H1 (cell line): Measurements from ENCODE around the gene KIF5C. TPM values are rescaled to one million over a fixed set of nuclear protein-coding genes. Genes with fewer than 3 reads are reported as not detected.

ENCODE experiments used
- CTCF ChIA-PET: fragments of 300-600 bp; sonication (Branson Sonifier 250); formaldehyde crosslinking; loops from one replicate; lab custom pipeline; 2021; ENCODE audit not compliant: partially characterized antibody; lab: Charles Lee
- POLR2A ChIA-PET: fragments of 300-600 bp; sonication (Branson Sonifier 250); formaldehyde crosslinking; loops from one replicate; lab custom pipeline; 2021; ENCODE audit warnings: inconsistent platforms; ENCODE audit not compliant: partially characterized antibody; lab: Charles Lee
- DNase-seq, 2 experiments: peaks; one replicate each; pipeline versions ENCODE4 v3.0.0 to v3.0.0-alpha.2; 2010 to 2022; ENCODE audit warnings: low spot score in 2 of 2, low read depth in 1 of 2, mixed read lengths in 1 of 2
- FAIRE-seq: peaks from 2 replicates; lab custom pipeline; 2011; peaks lifted over from hg19 to GRCh38; lab: Jason Lieb, UNC
- H2AFZ ChIP-seq: 2 replicates; pipeline ENCODE4 v1.8.1; 2012; ENCODE audit warnings: low read length, inconsistent platforms
- H2AK5ac ChIP-seq: 2 replicates; pipeline ENCODE4 v1.6.1; 2013; ENCODE audit warnings: low read depth, low read length
- H2BK120ac ChIP-seq: replicated peaks from 2 replicates; pipeline ENCODE3; 2013; ENCODE audit warnings: low read depth, low read length, inconsistent platforms
- H2BK12ac ChIP-seq: 2 replicates; pipeline ENCODE4 v1.6.1; 2013; ENCODE audit warnings: low read depth, low read length
- H2BK15ac ChIP-seq: 2 replicates; pipeline ENCODE4 v1.6.1; 2013; ENCODE audit warnings: low read length
- H2BK20ac ChIP-seq: 2 replicates; pipeline ENCODE4 v1.6.1; 2013; ENCODE audit warnings: low read length
- H2BK5ac ChIP-seq: 2 replicates; pipeline ENCODE4 v1.6.1; 2013; ENCODE audit warnings: low read depth, low read length
- H3K14ac ChIP-seq: 2 replicates; pipeline ENCODE4 v1.6.1; 2013; ENCODE audit warnings: inconsistent platforms; ENCODE audit not compliant: insufficient read length
- H3K18ac ChIP-seq: 2 replicates; pipeline ENCODE4 v1.6.1; 2013; ENCODE audit warnings: low read length; ENCODE audit errors: extremely low read depth
- H3K23ac ChIP-seq: 2 replicates; pipeline ENCODE4 v1.6.1; 2013; ENCODE audit warnings: inconsistent platforms; ENCODE audit not compliant: insufficient read length
- H3K23me2 ChIP-seq: 2 replicates; pipeline ENCODE4 v1.6.1; 2013; ENCODE audit warnings: low read depth, low read length
- H3K27ac ChIP-seq: 2 replicates; pipeline ENCODE4 v1.6.1; 2011; ENCODE audit warnings: low read depth, low read length, inconsistent platforms
- H3K27me3 ChIP-seq, 4 experiments: replicated peaks in 1 of 4; 1 replicate in 1 of 4; 2 replicates in 3 of 4; pipeline versions ENCODE4 v1.6.1 to v1.8.1; 2011 to 2013; ENCODE audit warnings: low read length in 3 of 4, mild to moderate bottlenecking in 3 of 4, inconsistent platforms in 2 of 4, mixed read lengths in 2 of 4, moderate library complexity in 1 of 4; ENCODE audit not compliant: control insufficient read depth in 3 of 4, insufficient read depth in 3 of 4; ENCODE audit errors: extremely low read depth in 1 of 4
- H3K36me3 ChIP-seq, 4 experiments: 2 replicates each; pipeline versions ENCODE4 v1.6.1 to v1.8.1; 2011 to 2013; ENCODE audit warnings: mild to moderate bottlenecking in 4 of 4, low read length in 3 of 4, moderate library complexity in 2 of 4, control low read depth in 1 of 4, inconsistent platforms in 1 of 4; ENCODE audit not compliant: insufficient read depth in 4 of 4, control insufficient read depth in 2 of 4
- H3K4ac ChIP-seq: replicated peaks from 2 replicates; pipeline ENCODE3; 2013; ENCODE audit warnings: low read length, low read depth, mixed read lengths, inconsistent platforms; ENCODE audit not compliant: insufficient read length
- H3K4me1 ChIP-seq, 4 experiments: replicated peaks in 1 of 4; 1 replicate in 1 of 4; 2 replicates in 3 of 4; pipeline versions ENCODE4 v1.6.1 to v1.8.1; 2011 to 2013; ENCODE audit warnings: low read length in 3 of 4, inconsistent platforms in 2 of 4, mixed read lengths in 1 of 4; ENCODE audit not compliant: insufficient read depth in 4 of 4, control insufficient read depth in 3 of 4
- H3K4me2 ChIP-seq, 2 experiments: 2 replicates each; pipeline versions ENCODE4 v1.6.1 to v1.8.1; 2011 to 2013; ENCODE audit warnings: low read depth in 2 of 2, low read length in 2 of 2, control low read depth in 1 of 2, inconsistent platforms in 1 of 2, mild to moderate bottlenecking in 1 of 2; ENCODE audit not compliant: insufficient read depth in 1 of 2
- H3K4me3 ChIP-seq, 4 experiments: fragments of 200-600, 300-600 bp in 1 of 4; sonication (generic), shearing (Covaris generic), sonication (Bioruptor Twin) in 1 of 4; 2 replicates each; pipeline versions ENCODE4 v1.5.1 to v1.8.1; 2011 to 2016; ENCODE audit warnings: low read length in 4 of 4, low read depth in 3 of 4, control low read depth in 2 of 4, inconsistent platforms in 2 of 4, mild to moderate bottlenecking in 2 of 4, mixed read lengths in 1 of 4, moderate library complexity in 1 of 4; ENCODE audit not compliant: insufficient read depth in 2 of 4; ENCODE audit errors: extremely low read depth in 1 of 4
- H3K56ac ChIP-seq: replicated peaks from 2 replicates; pipeline ENCODE3; 2013; ENCODE audit warnings: low read depth, mild to moderate bottlenecking, mixed read lengths, low read length, inconsistent platforms; ENCODE audit not compliant: insufficient read length
- H3K79me1 ChIP-seq: 2 replicates; pipeline ENCODE4 v1.6.1; 2013; ENCODE audit warnings: low read depth, low read length, control low read depth
- H3K79me2 ChIP-seq, 2 experiments: 2 replicates each; pipeline versions ENCODE4 v1.6.1 to v1.8.1; 2012 to 2013; ENCODE audit warnings: low read length in 2 of 2, mild to moderate bottlenecking in 2 of 2, inconsistent platforms in 1 of 2; ENCODE audit not compliant: insufficient read depth in 2 of 2, control insufficient read depth in 1 of 2
- H3K9ac ChIP-seq, 4 experiments: replicated peaks in 1 of 4; 1 replicate in 1 of 4; 2 replicates in 3 of 4; pipeline versions ENCODE4 v1.6.1 to v1.8.1; 2011 to 2013; ENCODE audit warnings: low read depth in 3 of 4, low read length in 3 of 4, control low read depth in 2 of 4, mild to moderate bottlenecking in 2 of 4, moderate library complexity in 2 of 4, inconsistent platforms in 1 of 4; ENCODE audit errors: extremely low read depth in 1 of 4
- H3K9me3 ChIP-seq, 2 experiments: 2 replicates each; pipeline versions ENCODE4 v1.6.1 to v1.8.1; 2012 to 2013; ENCODE audit warnings: mild to moderate bottlenecking in 2 of 2, moderate library complexity in 2 of 2, control low read depth in 1 of 2, inconsistent platforms in 1 of 2, low read depth in 1 of 2, low read length in 1 of 2, mixed read lengths in 1 of 2; ENCODE audit not compliant: insufficient read depth in 2 of 2
- H4K20me1 ChIP-seq, 2 experiments: replicated peaks in 1 of 2; 2 replicates each; pipeline versions ENCODE3 to v1.8.1; 2011 to 2013; ENCODE audit warnings: inconsistent platforms in 2 of 2, low read length in 2 of 2, mild to moderate bottlenecking in 1 of 2; ENCODE audit not compliant: insufficient read depth in 2 of 2, control insufficient read depth in 1 of 2
- H4K5ac ChIP-seq: 2 replicates; pipeline ENCODE4 v1.6.1; 2013; ENCODE audit warnings: low read length, low read depth, mixed read lengths, inconsistent platforms; ENCODE audit not compliant: insufficient read length
- H4K8ac ChIP-seq: 2 replicates; pipeline ENCODE4 v1.8.0; 2013; ENCODE audit warnings: mild to moderate bottlenecking, moderate library complexity, low read length, inconsistent platforms; ENCODE audit not compliant: insufficient read depth; ENCODE audit errors: extremely low read depth
- H4K91ac ChIP-seq: replicated peaks from 2 replicates; pipeline ENCODE3; 2013; ENCODE audit warnings: low read length, mixed read lengths, inconsistent platforms; ENCODE audit not compliant: insufficient read length
- CBX5 ChIP-seq: fragments of 300-800, 300-1000 bp; sonication (generic); IDR thresholded peaks from 2 replicates; pipeline ENCODE4 v1.7.1; 2016; ENCODE audit warnings: antibody characterized with exemption, low read length, low read depth
- CEBPB ChIP-seq: IDR thresholded peaks from 2 replicates; pipeline ENCODE4 v1.6.1; 2012; ENCODE audit warnings: low read depth, low read length
- CREB1 ChIP-seq: IDR thresholded peaks from 2 replicates; pipeline ENCODE4 v1.6.1; 2012; ENCODE audit warnings: inconsistent platforms
- CTBP2 ChIP-seq: IDR thresholded peaks from 2 replicates; pipeline ENCODE4 v1.7.0; 2011; ENCODE audit warnings: borderline replicate concordance, mild to moderate bottlenecking, moderate library complexity, mixed read lengths, low read length; ENCODE audit not compliant: insufficient read depth, insufficient read length
- JUN ChIP-seq: IDR thresholded peaks from 2 replicates; pipeline ENCODE4 v1.6.1; 2011; ENCODE audit warnings: low read depth, mild to moderate bottlenecking, improper control_type of control experiment, low read length
- RNF2 ChIP-seq: fragments of 200-900, 300-1000 bp; sonication (generic); IDR thresholded peaks from 2 replicates; pipeline ENCODE4 v1.7.1; 2016; ENCODE audit warnings: borderline replicate concordance, low read depth, mild to moderate bottlenecking, antibody characterized with exemption, low read length; ENCODE audit not compliant: poor library complexity, severe bottlenecking; ENCODE audit errors: missing control alignments
- RXRA ChIP-seq: IDR thresholded peaks from 2 replicates; pipeline ENCODE4 v1.6.1; 2011; ENCODE audit warnings: low read depth, mild to moderate bottlenecking, low read length, moderate library complexity; ENCODE audit not compliant: insufficient read depth
- SIRT6 ChIP-seq: IDR thresholded peaks from one replicate; pipeline ENCODE4 v1.7.1; 2012; ENCODE audit warnings: low read length, inconsistent platforms
- SRF ChIP-seq: IDR thresholded peaks from 2 replicates; pipeline ENCODE4 v1.6.1; 2011; ENCODE audit warnings: mild to moderate bottlenecking, low read depth, low read length, moderate library complexity
- ZNF274 ChIP-seq: IDR thresholded peaks from 2 replicates; pipeline ENCODE4 v1.7.0; 2012; ENCODE audit warnings: low read length, borderline replicate concordance; ENCODE audit errors: extremely low read depth
- WGBS, 2 experiments: shearing (Covaris generic) in 1 of 2; methylation state at CpG; one replicate each; pipeline versions ENCODE4 v1.1.6 to v1.1.7; 2013 to 2015; ENCODE audit warnings: low lambda C conversion rate in 2 of 2, mixed read lengths in 2 of 2, inconsistent platforms in 1 of 2, low coverage in 1 of 2, missing lambda C conversion rate in 1 of 2; ENCODE audit not compliant: insufficient replicate concordance in 2 of 2, insufficient coverage in 1 of 2, insufficient read length in 1 of 2; ENCODE audit errors: extremely low coverage in 1 of 2, missing lambda C conversion rate in 1 of 2; 5-methylcytosine and 5-hydroxymethylcytosine counted together
- polyA plus RNA-seq, 7 experiments: library from polyadenylated mRNA; depleted of rRNA in 3 of 7; stranded (reverse) in 5 of 7; unstranded in 2 of 7; fragments of >200 nt in 5 of 7; fragments of 200-250 nt in 2 of 7; gene quantifications; 1 replicate in 5 of 7; 2 replicates in 1 of 7; 4 replicates in 1 of 7; pipeline versions ENCODE4 v1.2.1 to v1.2.3, GENCODE V29; 2011 to 2013; ENCODE audit warnings: missing spikeins in 2 of 7, mixed read lengths in 2 of 7
- total RNA-seq: library from RNA; stranded (reverse); fragmentation: NEBNext Ultra II Directional; extraction: Animal tissue kit (Norgen Biotek cat#: 25700); gene quantifications from 2 replicates; pipeline ENCODE4 v1.2.1, GENCODE V29; 2021
- TF ChIP-seq, protein P1 (sequence below), 3 experiments: IDR thresholded peaks; 1 replicate in 2 of 3; 2 replicates in 1 of 3; pipeline versions ENCODE4 v1.5.1 to v1.6.1; 2011; ENCODE audit warnings: low read length in 3 of 3, mild to moderate bottlenecking in 3 of 3, inconsistent platforms in 2 of 3, low read depth in 1 of 3, moderate library complexity in 1 of 3; ENCODE audit not compliant: insufficient read depth in 1 of 3; ENCODE audit errors: control extremely low read depth in 1 of 3

KIF5C gene
- total and polyA plus RNA-seq, 2 of the 8 experiments (the other 6 are each of a cell fraction or from before 2014, with no cell fraction given): 16.3 to 66.4 TPM

DNA sequence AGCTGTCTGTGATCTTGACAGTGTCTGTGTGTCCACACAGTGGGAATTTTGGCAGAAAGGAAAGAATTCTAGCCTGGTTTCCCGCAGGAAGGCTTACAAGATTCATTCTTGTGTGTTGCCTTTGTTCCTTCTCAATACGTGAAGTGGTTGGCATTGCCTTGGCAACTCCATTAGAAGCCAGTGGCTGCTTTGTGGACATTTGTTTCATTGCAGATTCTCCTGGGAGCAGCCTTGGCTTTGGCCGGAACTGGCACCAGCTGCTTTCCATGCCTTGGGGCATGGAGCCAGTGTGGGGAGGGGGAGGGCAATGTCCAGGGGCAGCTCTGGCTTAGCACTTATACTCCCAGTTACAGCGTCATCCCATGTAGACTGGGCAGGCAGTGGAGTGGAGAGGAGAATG is 39.4 kb downstream of the KIF5C start:
- no peak overlapping the region for H2BK20ac ChIP-seq
- ChIA-PET POLR2A (interaction anchor here (0.5 to 1.2 kb wide), 2 partner anchors 29 to 35 kb away, joined by 3 read pairs; no protein-coding TSS in a partner anchor), CTCF (interaction anchor here (0.6 to 1.3 kb wide), 4 partner anchors 12 to 18 kb away, joined by 3 to 4 read pairs (median 4); no protein-coding TSS in a partner anchor)
- no peak overlapping the region for H4K5ac ChIP-seq
- no peaks in the 10 kb centered on the region for H3K36me3 ChIP-seq
- H3K79me2 ChIP-seq: peaks cover 3 to 56% of the 10 kb centered on the region in 2 experiments; a peak in 3 of 4 replicates
- H2AFZ ChIP-seq: no peak overlapping the region
- no peak overlapping the region for H3K27ac ChIP-seq
- H4K8ac ChIP-seq: no peak overlapping the region
- no peak overlapping the region for H3K56ac ChIP-seq
- H2BK15ac ChIP-seq: no peak overlapping the region
- peaks cover 4 to 5% of the 10 kb centered on the region in 2 experiments; a peak in 3 of 4 replicates for H3K9me3 ChIP-seq
- H2BK5ac ChIP-seq: no peak overlapping the region
- no peak overlapping the region for H2BK120ac ChIP-seq
- H3K79me1 ChIP-seq: peaks cover 3% of the 10 kb centered on the region; the same call in 1 of the 2 replicates
- DNase-seq (no peak), FAIRE-seq (no peak)
- no peaks in the 10 kb centered on the region for H3K23me2 ChIP-seq
- H3K23ac ChIP-seq: no peak overlapping the region
- H4K20me1 ChIP-seq: peaks cover 0 to 3% of the 10 kb centered on the region in 2 experiments
- H3K27me3 ChIP-seq: no peaks in the 10 kb centered on the region
- H3K4me2 ChIP-seq: no peak overlapping the region
- H3K18ac ChIP-seq: no peak overlapping the region
- H2AK5ac ChIP-seq: no peak overlapping the region
- H3K4me3 ChIP-seq: no peak overlapping the region
- no peaks in the 10 kb centered on the region for H3K4me1 ChIP-seq
- no peak overlapping the region for H3K14ac ChIP-seq
- no peak overlapping the region for H3K9ac ChIP-seq
- 82% methylated on average over 4 of the region's 4 CpGs; no CpG with 5 or more reads in 1 of the 2 experiments for WGBS, 2 experiments
- no peak overlapping the region for H3K4ac ChIP-seq
- H2BK12ac ChIP-seq: no peak overlapping the region
- no peak overlapping the region for H4K91ac ChIP-seq
- TF ChIP-seq, protein P1, sequence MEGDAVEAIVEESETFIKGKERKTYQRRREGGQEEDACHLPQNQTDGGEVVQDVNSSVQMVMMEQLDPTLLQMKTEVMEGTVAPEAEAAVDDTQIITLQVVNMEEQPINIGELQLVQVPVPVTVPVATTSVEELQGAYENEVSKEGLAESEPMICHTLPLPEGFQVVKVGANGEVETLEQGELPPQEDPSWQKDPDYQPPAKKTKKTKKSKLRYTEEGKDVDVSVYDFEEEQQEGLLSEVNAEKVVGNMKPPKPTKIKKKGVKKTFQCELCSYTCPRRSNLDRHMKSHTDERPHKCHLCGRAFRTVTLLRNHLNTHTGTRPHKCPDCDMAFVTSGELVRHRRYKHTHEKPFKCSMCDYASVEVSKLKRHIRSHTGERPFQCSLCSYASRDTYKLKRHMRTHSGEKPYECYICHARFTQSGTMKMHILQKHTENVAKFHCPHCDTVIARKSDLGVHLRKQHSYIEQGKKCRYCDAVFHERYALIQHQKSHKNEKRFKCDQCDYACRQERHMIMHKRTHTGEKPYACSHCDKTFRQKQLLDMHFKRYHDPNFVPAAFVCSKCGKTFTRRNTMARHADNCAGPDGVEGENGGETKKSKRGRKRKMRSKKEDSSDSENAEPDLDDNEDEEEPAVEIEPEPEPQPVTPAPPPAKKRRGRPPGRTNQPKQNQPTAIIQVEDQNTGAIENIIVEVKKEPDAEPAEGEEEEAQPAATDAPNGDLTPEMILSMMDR (IDR thresholded peaks at IDR 0.05; ENCODE audit: control extremely low read depth in 1 of 3, insufficient read depth in 1 of 3, low read depth in 1 of 3, low read length in 3 of 3): no peak
- TF ChIP-seq SRF: no peak
- TF ChIP-seq RXRA: no peak
- TF ChIP-seq CBX5: no peak
- no peak for TF ChIP-seq RNF2
- no peak for TF ChIP-seq CREB1
- no peak for TF ChIP-seq CTBP2
- TF ChIP-seq JUN: no peak
- no peak for TF ChIP-seq ZNF274
- no peak for TF ChIP-seq CEBPB
- no peak for TF ChIP-seq SIRT6
